NCI-H2107 (cell line): ENCODE results near the gene SLC6A19.

Experiments
- DNase-seq: peaks from one replicate; lab custom pipeline; 2025; lab: John Stamatoyannopoulos, UW

The SLC6A19 gene

DNA sequence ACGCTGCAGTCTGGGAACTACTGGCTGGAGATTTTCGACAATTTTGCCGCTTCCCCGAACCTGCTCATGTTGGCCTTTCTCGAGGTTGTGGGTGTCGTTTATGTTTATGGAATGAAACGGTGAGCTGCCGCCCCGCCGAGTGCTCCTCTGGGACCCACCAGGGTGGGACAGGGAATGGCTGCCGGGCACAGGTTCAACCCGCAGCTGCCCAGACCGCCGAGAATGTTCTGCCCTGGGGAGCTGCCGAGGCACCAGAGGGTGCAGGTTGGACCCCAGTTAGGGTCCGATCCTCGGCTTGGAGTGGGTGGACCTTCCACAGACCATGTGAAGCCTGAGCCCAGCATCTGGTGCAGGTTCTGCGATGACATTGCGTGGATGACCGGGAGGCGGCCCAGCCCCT lies 42.9 kb downstream of the SLC6A19 start:
- DNase-seq: no peak

DNA sequence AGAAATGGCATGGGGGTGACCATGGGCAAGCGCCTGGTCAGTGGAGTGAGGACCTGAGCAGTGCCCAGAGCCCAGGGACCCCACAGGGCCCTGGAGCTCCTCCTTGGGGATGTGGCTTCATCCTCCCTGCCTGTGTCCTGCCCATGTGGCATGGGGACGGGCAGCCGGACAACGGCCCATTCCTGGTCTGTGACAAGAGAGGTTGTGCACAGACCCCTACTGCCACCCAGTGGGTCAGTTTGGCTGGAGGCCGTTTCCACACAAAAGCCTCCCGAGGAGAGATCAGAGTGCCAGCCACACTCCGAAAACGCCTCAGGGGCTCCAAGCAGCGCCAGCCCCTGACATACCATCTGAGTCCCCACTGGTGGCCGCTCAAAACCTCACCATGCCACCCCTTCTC lies 43.6 kb downstream of the SLC6A19 start:
- DNase-seq: no peak

DNA sequence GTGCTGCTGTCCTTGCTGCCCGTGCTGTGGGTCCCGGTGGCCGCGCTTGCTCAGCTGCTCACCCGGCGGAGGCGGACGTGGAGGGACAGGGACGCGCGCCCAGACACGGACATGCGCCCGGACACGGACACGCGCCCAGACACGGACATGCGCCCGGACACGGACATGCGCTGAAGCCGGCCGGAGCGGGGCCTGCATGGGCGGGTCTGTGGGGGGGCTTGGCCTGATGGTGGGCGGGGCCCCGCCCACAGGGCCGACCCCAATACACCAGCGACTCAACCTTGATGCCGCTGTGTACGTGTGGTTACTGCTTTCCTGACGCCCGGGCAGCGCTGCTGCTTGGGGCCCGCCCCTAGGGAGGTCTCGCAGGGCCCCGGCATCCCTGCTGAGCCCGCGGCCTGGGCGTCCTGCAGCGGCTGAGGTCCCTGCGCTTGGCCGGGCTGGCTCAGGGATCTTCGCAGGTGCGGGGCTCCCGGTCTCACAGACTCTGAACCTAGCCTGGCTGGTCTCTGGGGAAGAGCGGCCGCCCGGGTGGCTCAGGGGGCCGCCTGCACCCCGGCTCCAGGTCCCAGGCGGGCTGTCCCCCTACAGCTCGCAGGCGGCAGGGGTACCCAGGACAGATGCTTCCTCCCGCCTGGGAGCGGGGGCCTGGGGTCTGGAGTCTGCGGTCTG lies 44.6 kb downstream of the SLC6A19 start:
- DNase-seq: no peak

DNA sequence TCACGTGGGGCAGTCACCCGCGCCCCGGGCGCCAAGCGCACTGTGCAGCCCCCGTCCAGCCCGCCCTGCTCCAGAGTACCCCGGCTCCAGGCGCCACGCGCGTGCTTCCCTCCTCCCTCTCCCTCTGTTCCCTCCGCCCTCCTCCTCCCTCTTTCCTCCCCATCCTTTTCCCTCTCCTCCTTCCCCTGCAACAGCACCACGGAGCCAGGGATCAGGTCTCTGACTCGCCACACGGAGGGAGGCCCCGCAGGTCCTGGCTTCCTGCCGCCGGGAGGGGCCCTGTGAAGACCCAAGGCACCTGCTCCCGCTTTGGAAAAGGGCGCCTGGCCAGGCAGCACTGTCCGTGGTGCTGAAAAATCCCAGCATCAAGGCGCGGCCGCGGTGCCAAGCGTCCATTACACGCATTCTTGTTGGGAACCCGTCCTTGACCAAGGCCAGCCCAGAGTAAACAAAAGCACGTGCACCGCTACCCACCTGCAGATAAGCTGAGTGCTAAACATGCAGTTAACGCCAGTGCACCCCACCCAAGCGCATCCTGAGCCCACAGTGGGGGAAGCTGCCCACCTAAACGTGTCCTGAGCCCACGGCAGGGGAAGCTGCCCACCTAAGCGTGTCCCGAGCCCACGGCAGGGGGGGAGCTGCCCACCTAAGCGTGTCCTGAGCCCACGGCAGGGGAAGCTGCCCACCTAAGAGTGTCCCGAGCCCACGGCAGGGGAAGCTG lies 45.5 kb downstream of the SLC6A19 start:
- no peak for DNase-seq

DNA sequence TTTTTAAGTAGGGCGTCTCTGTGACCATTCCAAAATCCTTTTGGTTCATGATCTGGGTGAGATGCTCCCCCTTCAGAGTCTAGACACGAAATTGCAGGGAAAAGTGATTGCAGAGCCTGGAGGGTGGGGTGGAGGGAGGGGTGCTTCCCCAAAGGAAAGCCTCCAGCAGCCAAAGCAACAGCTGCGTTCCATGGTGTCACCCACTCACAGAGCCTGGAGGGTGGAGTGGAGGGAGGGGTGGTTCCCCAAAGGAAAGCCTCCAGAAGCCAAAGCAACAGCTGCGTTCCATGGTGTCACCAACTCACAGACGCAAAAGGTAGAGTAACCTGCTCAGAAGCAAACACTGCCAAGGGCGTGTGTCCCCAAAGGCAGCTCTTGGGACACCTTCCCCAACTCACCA lies 46.4 kb downstream of the SLC6A19 start:
- DNase-seq: peak; percentile 36

DNA sequence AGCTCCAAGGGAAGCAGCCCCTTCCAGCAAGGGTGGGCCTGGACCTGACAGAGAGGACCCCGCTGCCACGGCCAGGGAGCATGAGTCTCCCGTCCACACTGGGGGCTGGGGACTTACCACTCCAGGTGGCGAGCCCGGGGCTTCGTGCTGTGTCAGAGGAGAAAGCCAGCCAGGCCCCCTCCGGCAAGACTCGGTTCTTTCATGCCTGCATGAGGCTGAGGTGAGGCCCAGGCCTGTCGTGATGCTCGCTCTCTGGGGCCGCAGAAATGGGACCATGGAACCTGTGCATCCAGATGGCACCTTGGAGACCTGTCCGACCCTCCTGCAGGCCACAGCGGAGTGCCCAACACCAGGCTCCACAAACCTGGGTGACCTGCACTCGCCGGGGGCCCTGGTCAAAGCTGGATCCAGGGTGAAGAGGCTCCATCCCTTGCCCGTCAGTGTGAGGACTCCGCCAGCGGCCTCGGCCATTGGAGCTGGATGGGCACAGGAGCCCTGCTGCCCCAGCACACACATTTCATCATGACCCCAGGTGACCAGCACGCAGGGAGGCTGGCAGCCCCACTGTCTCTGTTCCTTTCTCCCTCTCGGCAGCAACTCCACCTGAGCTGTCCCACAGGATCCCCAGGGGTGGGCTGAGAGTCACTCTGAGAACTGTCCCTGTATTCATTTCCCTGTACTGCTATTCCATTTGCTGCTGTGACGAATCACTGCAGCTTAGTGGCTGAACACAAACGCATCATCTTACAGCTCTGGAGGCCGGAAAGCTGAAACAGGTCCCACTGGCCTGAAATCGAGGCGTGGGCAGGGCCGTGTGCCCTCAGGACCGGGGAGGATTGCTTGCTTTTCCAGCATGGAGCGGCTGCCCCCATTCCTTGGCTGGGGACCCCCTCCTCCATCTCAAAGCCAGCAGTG lies 48.2 kb downstream of the SLC6A19 start:
- no peak for DNase-seq

DNA sequence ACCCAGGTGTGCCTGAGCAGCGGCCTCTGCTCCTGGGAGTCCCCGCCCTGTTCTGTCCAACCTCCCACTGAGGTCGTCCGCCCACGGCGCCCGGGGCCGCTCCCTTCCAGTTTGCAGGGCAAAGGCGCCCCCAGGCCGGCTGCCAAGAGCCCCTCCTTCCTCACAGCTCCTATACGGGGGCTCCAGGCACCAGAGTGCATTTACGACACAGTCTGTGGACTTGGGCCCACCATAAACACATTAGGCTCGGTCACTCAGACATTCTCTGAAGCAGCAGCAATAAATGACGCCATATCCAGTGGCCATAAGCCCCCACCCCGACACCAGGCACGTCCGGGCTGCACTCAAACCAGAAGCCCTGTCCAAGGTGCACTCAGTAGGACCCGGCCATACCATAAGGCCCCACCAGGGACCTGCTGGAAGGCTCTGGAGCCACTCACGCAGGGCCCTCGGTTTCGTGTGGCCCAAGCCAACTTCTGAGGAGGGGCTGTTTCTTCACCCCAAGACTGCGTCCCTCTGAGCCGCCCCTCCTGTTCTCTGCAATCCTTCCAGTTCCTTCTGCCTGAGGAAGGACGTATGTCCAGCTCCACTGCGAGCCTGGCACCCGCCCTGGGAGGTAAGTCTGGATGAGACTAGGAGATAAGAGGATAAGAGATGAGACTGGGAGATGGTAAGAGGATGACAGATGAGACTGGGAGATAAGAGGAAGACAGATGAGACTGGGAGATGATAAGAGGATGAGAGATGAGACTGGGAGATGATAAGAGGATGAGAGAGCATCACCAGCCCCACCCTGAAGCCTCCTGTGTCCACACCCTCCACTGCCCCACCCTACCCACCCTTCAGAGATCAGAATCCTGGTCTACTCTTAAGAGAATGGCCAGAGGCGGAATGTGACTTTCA lies 50.5 kb downstream of the SLC6A19 start:
- DNase-seq: no peak

DNA sequence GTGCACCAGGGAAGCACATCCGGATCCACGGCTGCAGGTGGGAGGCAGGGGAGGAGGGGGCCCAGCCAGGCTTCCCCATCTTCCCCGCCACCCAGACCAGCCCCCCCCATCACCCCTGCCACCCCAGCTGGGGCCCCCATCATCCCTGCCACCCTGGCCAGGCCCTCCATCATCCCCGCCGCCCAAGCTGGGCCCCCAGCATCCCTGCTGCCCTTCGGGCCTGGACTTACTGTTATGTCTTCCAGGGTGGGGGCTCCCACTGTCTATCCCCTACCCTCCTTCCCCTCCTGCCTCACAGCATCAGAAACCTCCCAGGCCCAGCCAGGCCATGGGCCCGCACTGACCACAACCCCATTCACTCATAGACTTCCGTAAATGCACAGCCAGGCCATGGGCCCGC lies 51.3 kb downstream of the SLC6A19 start:
- DNase-seq: no peak

DNA sequence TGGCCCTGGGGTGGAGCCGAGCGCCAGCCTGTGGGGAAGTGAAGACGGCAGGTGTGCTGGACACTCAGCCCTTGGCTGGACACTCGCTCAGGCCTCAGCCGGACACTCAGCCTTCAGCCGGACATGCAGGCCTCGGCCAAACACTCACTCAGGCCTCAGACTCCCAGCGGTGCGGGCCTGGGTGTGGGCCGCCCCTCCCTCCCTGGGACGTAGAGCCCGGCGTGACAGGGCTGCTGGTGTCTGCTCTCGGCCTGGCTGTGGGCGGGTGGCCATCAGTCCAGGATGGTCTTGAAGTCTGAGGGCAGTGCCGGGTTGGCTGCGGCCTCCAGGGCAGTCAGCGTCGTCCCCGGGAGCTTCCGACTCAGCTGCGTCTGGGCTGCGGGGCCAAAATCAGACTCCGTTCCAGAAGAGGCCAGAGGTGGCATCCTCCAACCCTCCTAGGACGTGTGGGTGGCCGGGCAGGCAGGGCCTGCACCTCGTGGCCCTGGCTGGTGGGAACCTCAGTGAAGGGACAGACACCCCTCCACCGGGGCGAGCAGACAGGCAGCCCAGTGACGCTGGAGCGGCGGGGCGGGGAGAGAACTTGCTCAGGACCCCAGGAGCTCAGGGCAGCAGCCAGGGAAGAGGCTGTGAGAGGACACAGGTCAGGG lies 52.2 kb downstream of the SLC6A19 start:
- no peak for DNase-seq

DNA sequence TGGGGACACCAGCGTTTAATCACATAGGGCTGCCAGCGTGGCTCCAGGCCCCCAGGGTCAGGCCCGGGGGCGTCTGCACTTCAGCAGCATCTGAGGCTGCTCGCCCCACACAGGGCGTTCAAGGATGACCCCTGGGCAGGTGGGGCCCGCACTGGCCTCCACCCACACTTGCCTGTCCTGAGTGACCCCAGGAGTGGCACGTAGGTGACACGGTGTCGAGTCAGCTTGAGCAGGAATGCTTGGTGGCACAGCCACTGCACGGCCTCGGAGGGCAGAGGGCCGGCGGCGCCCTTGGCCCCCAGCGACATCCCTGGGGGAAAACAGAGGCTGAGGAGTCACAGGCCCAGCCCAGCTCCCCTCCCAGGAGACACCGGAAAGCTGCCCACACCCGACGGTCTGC lies 52.8 kb downstream of the SLC6A19 start:
- DNase-seq: no peak

DNA sequence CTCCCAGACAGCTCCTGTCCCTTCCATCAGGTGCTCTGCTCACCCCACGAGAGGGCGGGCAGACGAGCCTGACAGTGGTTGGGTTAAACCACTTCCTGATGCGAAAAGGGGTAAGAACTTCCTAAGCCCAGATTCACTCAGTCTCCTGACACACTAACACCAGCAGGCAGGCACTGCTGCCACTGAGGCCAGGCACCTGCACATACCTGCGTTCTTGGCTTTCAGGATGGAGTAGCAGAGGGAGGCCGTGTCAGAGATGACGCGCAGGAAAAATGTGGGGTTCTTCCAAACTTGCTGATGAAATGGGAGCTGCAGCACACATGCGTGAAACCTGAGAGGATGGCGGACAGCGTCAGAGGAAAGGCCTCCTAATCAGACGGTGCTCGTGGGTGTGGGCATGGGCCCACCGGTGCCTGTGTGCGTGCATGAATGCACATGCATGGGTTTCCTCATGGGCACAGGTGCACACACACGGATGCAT lies 53.7 kb downstream of the SLC6A19 start:
- peak; percentile 89 for DNase-seq

DNA sequence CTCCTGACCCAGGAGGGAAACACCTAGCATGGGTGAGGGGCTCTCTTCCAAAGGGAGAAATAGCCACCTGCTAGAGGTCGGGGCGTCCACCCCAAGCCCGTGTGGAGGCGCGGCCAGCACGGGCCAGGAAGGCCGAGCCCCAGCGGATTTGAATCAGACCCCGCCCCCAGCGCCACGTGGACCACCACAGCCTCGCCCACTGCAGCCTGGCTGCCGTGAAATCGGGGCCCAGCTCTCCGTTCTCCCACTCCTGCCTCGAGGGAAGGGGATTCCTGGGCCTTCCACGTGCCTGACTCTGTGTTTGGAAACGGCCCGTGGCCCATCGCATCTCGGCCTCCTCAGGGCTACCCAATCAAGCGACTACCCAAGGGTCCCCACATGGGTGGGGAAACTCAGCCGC lies 55.4 kb downstream of the SLC6A19 start:
- no peak for DNase-seq

DNA sequence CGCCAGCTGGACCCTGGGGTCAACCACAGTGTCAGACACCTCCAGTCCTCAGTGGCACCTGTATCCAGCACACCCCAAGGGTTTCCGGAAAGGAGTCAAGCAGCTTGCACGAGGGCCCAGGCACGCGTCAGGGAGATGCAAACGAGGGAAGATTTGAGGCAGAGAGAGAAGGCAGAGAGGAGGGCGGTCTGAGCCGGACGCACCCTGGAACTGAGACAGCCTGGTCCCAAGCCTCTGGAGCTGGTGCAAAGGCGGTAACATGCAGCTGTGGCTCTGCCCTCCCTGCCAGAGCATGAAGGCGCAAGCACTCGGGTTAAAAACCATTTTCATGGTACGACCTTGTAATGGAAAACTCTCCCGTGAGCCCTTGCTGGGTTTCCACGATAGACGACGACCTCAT lies 56.0 kb downstream of the SLC6A19 start:
- no peak for DNase-seq

DNA sequence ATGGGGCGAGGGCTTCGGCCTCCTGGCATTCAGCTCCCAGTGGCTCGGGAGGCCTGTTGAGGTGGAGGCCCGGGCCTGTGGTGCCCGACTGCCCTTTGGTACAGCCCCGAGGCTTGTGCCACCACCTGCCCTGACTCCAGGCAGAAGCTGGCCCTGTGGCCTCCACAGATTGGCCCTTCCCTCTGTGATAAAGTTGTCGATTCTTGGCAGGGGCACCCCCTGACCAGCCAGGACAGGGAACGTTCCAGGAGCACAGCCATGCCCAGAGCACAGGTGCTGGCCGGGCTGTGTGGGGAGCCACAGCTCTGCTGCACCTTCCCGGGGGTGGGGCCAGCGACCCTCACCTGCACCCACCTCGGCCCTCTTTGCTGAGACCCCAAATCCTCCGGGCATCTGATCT lies 56.4 kb downstream of the SLC6A19 start:
- no peak for DNase-seq

DNA sequence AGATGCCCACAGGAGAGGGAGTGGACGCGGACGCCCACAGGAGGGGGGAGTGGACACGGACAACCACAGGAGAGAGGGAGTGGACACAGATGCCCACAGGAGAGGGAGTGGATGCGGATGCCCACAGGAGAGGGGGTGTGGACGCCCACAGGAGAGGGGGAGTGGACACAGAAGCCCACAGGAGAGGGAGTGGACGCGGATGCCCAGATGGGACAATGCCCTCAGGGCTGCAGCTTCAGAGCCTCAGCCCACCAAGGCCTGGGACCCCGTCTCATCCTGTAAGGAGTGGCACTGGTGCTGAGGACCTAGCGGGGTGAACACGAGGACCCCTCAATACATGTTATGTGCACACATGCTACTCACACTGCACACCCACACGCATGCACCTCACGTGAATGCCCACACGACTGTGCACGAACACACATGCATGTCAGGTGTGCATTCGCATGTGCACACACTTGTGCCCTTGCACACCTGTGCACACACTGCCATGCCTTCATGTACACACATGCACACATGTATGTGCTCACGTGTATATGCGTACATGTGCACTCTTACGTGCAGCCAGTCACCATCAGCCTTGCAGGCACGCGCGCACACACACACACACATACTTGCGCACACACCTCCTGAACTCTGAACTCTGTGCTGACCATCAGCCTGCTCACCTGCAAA lies 58.5 kb downstream of the SLC6A19 start:
- no peak for DNase-seq

DNA sequence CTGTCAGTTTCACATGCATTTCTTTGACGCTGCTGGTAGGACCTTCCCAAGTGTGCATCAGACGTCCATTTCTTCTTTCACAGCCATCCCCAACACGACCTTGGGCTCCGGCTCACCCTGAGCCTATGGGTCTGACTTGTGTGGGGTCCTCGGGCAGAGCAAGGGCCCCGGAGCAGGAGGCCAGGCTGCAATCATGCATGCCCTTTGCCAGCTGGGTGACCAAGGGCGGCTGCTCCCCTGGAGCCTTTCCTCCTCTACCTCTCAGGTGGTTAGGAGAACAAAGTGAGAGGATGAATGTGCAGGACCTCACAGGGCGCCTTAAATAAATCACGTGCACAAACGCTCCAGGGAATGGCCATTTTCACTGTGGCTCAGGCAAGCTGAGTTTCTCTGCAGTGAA lies 60.2 kb downstream of the SLC6A19 start:
- no peak for DNase-seq

DNA sequence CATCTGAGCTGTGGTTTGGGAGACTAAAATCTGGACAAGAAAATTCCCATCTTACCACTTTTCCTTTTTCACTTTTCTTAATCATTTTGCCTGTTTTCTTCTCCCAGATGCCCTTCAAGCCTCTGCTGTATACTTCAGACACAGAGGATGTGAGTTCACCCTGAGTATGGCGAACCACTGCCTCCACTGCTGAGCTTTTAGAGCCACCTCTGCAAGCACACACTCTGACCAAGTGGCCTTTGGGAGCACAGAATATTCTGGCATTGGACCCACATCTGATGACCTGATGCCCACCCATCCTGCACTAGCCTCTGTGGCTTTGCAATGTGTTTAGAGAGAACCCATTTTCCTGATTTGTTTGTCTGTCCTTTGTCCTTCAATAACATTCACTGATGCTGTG lies 61.0 kb downstream of the SLC6A19 start:
- no peak for DNase-seq

DNA sequence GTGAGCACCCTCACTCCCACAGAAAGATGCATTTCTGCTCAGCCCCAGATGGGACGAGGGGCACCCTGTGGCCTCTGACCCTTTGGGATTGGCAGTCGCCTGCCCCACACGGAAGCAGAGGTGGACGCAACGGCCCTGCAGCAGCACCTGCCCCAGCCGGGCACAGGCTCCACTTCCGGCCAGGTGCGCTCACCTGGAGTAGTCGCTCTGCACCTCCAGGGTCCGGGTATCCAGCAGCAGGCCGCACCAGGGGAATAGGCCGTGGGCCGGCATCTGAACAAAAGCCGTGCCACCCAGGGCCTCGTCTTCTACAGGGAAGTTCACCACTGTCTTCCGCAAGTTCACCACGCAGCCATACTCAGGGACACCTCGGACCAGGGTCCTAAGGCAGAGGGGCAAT lies 62.8 kb downstream of the SLC6A19 start:
- no peak for DNase-seq

DNA sequence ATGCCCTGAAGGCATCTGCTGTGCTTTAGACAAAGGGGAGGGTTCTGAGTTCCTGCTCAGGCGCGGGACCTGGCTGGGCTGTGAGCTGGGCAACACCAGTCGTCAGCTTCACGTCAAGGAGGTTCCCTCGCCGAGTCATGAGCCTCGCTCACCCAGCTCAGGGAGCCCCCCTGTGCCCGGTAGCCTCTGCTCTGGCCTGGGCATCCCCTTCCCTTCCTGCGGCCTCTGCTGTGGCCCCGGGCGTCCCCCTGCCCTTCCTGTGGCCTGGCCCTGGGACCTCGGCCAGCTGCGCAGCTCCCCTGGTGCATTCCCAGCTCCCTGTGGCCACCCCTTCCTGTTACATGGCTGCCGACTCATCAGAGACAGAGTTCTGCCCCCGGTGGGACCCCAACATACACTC lies 63.6 kb downstream of the SLC6A19 start:
- DNase-seq: no peak
